Ovary (tissue), 3 donors: Measurements from ENCODE around the gene MS4A4A.

Source experiments
- CTCF ChIP-seq, 3 donors: fragments of 450-650 bp in 2 of 3; fragments of 200-600 bp in 1 of 3; IDR thresholded peaks; one replicate each; pipeline versions ENCODE4 v1.5.1 to v1.8.0; 2016 to 2022; ENCODE audit warnings: antibody characterized with exemption in 3 of 3, mild to moderate bottlenecking in 1 of 3
- EP300 ChIP-seq: sonication (generic); formaldehyde crosslinking; IDR thresholded peaks from one replicate; pipeline ENCODE4 v1.6.1; 2017; ENCODE audit warnings: antibody characterized with exemption
- POLR2A ChIP-seq: fragments of 450-650 bp; IDR thresholded peaks from one replicate; pipeline ENCODE4 v1.6.1; 2017; ENCODE audit warnings: antibody characterized with exemption, mild to moderate bottlenecking, moderate library complexity
- donor health status: DM: no; HTN: no; CAD: no.

DNA sequence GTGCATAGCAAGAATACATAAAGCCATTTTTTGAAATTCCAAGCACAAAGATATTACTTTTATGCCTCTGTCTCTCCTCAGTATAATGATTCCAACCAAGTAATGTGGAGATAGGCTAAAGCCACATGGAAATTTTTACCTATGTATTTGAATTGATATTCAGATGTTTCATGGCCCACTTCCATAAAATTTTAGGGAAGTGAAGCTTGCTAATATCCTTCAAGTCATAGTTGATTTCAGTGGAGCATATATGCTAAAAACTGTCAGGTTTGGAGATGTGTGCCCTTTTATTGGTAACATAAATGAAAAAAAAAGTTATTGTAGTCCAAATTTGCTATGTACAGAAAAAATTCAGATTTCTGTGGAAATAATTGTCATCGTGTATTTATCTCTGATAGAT lies 49.8 kb upstream of the MS4A4A start:
- TF ChIP-seq POLR2A = no peak
- no peak for TF ChIP-seq CTCF (IDR thresholded peaks at IDR 0.05)
- TF ChIP-seq EP300 = no peak
